GM21367 (cell line): ENCODE results near the gene CD96.
A peak's percentile ranks its signal among the peaks of the same experiment; 100 is the strongest.
"Not testable (repeated sequence)": the region's sequence is repeated elsewhere in the genome, so short reads cannot be mapped to it uniquely, and the experiment has no call there.

Experiments
- ATAC-seq: cut with Tn5 transposase; IDR thresholded peaks from one replicate; pipeline ENCODE4 v1.9.1; 2021; ENCODE audit not compliant: unreplicated experiment

CD96 gene, protein sequence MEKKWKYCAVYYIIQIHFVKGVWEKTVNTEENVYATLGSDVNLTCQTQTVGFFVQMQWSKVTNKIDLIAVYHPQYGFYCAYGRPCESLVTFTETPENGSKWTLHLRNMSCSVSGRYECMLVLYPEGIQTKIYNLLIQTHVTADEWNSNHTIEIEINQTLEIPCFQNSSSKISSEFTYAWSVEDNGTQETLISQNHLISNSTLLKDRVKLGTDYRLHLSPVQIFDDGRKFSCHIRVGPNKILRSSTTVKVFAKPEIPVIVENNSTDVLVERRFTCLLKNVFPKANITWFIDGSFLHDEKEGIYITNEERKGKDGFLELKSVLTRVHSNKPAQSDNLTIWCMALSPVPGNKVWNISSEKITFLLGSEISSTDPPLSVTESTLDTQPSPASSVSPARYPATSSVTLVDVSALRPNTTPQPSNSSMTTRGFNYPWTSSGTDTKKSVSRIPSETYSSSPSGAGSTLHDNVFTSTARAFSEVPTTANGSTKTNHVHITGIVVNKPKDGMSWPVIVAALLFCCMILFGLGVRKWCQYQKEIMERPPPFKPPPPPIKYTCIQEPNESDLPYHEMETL

DNA sequence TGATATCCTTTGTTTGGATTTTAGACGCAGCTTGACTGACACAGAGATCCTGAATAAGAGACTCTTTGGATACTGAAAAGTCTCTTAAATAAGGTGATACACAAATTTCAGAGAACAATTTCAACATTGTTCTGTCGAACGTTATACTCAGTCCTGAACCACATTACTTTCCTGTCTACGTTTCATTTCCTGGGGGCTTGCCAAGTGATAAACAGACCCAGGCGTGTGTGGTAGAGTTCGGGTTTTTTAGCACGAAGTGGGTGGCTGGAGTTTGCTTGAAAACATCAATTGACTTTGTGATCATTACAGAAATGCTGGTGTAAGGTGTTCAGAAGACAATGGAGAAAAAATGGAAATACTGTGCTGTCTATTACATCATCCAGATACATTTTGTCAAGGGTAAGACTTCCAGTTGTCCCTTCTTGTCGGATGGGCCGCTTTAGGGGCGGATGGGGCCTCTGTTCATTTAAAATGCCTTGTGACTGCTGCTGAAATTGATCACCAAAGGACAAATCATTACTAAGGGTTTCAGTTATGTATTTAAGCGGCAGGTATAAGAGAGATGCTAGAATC lies at the start of gene CD96:
CD96 (plus strand) TSS at position 287 of the 573 bp plus-strand sequence; CDS start at position 339, 52 bp downstream.
- peak; percentile 32 for ATAC-seq

DNA sequence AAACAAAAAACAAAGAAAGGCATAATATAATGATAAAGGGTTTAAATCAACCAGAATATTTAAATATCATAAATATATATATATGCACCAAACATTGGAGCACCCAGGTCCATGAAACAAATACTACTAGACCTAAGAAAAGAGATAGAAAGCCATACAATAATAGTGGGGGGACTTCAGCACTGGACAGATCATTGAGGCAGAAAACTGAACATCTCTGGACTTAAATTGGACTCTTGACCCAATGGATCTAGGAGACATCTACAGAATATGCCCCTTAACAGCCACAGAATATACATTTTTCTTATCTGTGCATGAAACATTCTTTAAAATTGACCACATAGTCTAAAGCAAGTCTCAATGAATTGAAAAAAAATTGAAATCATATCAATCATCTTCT lies 48.7 kb upstream of the CD96 start:
- no peak for ATAC-seq

DNA sequence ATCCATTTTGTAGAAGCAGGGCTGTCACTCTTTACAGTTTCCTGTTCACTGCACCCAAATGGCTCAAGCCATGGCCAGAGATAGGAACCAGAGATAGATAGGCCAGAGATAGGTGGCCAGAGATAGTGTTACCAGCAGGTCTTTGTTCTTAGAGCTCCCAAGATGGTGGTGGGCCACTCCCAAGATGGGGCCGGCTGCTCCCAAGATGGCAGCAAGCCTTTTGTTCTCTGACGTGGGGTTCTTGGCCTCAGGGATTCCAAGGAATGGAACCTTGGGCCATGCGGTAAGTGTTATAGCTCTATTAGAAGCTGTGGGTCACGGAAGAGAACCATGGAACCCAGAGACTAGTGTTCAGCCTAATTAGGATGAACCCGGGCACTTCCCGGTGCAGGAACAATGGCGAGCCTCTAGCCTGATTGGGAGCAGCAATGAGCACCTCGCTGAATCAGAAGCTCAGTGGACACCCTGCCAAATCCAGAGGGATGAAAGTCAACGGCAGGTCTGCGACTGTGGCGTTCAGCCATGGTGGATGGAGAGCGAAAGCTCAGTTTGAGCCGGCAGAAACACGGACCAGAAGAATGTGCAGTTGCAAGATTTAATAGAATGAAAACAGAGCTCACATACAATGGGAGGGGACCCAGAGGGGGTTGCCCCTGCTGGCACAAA lies 45.0 kb upstream of the CD96 start:
- ATAC-seq, result no peak

DNA sequence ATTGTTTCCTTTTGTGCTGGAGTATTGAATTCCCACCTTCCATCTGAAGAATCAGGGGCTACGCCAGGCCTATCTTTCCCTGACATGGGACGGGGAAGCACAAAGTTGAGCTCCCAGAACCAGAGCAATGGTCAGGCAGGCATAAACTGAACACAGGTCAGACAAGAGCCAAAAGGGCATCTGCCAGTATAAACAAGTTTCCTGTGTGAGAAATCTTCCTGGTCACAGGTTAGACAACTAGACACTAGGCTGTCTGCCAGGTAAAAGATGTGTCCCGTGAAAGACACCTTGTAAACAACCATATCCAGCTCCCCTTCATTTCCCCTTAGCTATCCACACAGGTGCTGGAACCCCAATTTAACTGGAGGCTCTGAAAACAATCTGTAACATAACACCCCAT lies 44.0 kb upstream of the CD96 start:
- no peak for ATAC-seq

DNA sequence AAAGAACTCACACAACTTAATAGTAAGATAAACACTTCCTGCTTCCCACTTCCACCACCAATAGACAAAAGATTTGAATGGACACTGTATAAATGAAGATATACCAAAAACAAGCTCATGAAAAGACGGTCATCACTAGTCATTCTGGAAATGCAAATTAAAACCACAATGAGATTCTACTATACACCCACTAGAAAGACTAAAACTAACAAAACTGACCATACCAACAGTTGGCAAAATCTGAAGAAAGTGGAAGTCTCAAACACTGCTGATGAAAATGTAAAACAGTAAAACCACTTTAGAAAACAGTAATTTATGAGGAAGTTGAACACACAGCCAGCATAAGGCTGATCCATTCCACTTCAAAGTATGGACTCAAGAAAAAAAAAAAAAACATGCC lies 35.6 kb upstream of the CD96 start:
- peak; percentile 82 for ATAC-seq

DNA sequence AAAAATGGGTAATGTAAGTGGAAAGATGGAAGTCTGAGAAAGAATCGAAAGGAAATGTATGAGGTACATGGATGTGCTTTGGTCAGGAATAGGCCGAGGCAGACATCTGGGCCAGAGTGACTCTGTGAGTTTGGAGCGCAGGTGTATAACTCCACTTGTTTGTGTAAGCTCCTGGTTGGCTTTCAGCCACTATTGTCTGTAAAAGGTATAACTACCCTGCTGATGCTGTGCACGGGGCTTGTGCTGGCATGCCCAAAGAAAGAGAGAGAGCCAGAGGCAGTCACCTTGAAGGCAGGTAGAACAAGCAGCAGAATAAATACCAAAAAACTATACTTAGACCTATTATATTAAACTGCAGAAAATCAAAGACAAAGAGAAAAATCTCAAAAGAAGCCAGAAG lies 32.7 kb upstream of the CD96 start:
- no peak for ATAC-seq

DNA sequence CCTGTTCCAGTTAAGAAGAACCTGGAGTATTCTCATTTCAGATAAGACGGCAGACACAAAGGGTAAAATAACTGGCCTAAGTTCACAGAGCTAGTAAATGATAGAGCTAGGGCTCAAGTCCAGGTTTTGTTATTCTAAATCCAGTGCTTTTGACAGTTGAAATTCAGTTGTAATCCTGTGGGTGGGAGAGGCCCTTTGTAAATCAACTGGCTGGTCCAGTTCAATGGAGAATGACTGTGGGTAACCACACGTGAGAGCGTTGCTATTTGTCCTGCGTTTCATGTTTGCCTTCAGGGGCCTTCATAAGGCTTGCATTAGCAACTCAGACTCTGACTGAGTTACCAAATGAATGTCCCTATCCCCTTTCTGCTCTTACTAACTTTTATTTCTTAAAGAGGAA lies 24.2 kb upstream of the CD96 start:
- ATAC-seq, result no peak

DNA sequence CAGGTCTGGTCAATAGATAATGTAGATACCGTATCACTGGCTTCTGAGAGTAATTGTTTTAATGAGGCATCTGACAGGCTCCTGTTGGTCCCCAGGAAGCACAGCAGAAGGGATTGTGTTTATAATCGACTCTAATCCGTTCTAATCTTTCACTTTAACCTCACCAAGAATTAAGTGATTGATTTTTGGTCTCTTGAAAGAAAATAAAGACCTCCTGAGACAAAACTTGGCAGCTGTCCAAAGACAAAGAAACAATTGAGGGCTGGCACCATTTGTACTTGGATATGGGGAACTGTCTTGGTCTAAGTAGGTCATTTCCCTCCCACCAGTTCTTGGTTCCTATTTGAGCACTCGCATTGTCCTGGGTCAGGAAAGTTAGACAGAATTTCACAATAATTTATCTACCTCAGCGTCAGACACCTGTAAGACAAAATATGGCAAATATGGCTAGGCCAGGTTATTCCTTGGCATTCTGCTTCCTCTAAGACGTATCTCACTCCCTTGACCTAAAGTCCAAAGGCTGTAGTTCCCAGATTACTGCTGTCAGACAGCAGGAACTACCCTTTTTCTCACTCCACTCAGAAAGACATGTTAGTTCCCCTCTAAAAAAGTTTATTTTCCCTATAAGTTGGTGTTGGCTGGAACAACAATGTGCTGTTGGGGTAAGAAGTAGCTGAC lies 22.7 kb upstream of the CD96 start:
- ATAC-seq, result no peak

DNA sequence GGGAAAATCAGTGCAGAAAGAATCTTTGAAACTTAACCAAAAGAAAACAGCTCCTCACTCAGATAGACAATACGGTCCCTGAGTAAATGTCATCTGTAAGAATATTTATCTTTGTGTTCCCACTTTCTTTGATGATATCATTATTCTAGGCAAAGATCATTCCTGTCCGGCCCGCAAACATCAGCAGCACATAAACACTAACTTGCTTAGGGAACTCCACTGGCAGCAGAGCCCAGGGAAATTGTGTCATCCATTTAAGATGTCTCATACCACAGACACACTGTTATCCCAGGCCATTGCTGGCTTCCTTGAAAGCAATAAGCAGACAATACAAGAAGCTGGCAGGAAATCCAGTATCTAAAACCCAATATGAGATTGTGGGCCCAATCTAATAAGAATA lies 20.1 kb upstream of the CD96 start:
- no peak for ATAC-seq

DNA sequence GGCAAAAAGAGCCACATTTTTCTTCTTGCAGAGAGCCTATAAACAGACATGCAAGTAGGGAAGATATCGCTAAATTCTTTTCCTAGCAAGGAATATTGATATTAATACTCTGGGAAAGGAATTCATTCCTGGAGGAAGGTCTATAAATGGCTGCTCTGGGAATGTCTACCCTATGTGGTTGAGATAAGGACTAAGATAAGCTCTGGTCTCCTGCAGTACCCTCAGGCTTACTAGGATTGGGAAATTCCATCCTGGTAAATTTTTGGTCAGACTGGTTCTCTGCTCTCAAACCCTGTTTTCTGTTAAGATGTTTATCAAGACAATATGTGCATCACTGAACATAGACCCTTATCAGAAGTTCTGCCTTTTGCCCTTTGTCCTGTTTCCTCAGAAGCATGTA lies 17.5 kb upstream of the CD96 start:
- not testable (repeated sequence) for ATAC-seq

DNA sequence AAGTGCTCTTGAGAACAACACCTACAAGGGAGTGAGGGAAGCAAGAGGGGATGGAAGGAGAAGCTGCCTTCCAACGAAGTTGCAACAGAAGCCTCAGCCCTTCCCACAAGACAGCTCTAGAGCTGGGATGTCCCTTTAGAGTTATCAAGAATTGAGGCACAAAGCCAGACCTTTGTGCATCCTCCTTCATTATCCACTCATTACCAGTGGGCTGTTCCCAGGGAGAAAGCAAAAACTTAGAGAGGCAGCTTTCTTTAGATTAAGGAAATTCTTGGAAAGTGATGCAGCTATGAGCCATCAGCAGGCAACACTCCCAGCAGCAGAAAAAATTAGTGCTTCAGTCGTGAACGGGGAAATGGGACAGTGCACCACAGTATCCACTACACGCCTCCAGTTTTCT lies 10.6 kb upstream of the CD96 start:
- ATAC-seq, result no peak

DNA sequence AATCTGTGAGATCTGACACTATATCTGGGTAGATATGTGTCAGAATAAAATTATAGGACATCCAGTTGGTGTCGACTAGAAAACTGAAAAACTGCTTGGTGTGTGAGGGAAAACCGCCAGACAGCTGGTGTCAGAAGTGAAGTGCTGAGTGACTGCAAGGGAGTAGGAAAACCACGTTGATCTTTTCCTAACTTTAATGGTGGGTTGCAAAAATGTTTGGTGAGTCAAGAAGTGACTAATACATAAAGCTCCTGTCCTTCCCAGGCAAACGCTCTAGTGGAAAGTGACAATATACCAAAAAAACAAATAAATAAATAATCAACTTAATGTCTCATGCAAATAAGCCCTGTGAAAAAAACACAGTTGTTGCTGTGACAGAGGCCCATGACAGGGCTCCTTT lies 7.3 kb upstream of the CD96 start:
- ATAC-seq, result no peak

DNA sequence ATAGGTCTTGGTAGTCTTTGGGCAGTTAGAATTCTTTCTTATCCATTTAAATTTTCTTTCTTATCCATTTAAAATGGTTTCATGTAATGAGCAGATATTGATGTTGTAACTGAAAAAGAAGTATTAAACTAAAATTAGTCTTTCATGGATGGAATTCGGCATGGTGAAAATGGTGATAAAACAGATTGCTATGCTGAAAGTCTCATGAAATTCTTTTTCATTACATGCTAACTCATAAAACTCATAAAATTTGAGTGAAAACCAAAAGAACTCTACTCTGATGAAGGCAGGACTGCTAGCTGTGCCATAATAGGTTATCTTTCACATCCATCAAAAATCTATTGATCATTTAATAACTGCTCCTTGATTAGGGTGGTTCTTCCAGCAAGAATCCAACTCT lies 3.9 kb upstream of the CD96 start:
- no peak for ATAC-seq

DNA sequence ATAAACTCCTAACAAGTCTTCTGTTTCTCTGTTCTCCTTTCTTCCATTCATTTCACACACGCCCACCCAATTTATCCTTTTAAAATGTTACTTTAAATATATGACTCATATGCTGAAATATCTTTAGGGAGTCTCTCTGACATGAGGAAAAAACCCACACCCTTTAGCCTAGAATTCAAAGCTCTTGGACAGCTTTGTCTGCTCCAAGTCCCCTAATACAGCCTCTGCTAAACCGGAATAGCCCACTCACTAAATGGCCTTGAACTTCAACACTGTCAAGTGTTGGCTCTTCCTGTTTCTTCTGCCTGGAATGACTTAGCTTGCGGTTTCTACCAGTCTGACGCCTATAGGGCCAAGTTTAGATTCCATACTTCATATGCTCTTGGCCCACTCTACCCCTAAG lies 3.3 kb upstream of the CD96 start:
- ATAC-seq, result peak; percentile 31

DNA sequence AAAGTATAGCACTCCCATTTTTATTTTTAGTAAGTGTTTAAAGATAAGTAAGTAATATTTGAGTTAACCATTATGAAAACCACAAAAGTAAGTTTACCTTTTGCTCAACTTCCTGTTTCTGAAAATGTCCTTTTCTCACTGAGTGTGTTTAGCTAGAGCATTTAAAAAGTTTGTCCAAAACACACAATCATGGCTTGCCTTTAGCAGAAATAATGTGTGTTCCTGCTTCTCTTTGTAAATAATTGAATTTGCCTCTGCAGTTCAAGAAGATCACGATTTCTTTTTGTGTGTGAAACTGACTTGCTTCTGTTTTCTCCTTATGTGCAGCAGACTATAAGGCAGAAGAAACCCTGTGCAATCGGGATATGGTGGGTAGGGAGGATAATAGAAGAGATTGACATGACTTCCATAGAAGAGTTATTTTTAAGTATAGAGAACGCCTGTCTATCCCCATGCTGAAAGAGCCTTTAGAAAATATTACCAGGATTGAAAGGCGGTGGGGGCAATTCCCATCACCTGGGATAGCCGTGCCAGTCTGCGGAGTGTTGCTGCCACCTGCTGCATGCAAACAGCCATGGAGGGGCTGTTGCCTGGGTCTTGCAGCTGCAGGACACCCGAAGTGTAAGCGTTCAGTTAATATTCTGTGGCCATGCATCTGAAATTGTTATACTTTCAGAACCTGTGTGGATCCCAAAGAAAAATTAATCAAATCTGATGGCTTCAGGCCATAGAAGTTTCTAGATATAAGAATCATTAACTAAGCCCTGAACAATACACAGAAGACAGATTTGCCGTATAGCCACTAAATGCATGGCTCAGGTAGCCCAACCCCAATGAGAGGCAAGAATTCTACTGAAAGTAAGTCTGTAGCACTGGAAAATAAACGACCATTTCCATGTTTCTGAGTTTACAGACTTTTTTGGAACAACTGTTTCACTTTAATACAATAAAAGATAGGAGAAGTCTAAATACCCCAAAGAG lies 2.4 kb upstream of the CD96 start:
- peak; percentile 70 for ATAC-seq

DNA sequence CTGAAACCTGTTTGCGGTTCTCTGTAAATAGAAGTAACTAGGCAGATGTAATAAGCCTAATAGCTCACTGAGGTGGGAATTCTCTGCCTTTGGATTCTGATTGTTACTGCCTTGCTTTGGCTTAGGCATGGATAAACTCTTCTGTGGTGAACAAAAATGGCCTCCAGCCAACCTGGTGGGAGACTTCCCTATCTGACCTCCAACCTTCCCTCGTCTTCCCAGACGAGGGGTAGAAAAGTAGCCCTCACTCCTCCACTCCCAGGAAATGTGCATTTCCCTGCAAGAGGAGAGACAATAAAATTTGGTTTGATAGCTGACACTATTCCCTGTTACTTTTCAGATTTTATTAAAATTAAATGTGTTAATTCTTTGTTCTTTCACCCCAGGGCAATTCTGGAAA lies 606 bp upstream of the CD96 start:
- no peak for ATAC-seq

DNA sequence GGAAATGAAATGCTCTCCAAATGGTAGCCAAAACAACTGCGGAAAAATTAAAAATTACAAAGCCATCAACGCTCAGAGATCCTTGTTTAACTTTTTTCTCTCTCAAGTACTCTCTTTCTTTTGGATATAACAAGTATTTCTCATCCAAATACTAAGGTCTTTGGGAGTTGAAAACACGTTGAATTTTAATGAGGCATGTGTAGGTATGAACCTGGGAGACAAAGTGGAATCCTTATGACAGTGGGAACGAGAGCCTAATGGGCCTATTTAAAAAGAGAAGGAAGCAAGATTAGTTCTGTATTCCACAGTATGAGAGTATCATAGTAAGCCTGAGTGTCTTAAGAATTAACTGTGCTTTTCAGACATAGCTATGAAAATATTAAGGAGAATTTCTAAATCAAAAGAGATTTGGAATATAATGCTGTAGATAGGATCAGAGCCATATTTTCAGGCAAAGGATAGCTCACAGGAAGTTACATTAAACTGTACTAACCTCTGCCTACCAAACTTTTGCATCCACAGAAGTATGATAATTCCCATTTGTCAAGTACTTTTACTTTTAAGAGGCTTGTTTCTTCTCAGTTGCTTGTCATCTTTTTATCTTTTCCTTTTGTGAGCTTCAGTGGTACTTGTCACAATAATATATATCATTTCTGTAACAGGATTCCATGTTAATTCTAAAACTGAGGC lies 759 bp downstream of the CD96 start:
- ATAC-seq, result no peak

DNA sequence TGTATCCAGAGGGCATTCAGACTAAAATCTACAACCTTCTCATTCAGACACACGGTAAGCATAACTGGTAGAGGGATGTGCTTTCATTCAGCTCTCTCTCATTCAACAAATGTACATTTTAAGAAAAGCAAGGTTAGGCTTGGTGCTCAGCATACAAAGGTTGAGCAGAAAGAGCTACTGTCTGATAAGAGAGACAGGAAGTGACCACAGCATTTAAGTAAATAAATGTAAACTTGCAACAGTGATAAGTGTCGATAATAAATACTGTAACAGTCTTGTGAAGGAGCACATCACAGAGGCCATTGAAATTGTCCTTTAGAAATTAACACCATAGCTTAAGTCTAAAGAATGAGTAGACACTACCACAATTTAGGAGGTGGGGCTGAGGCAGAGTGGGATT lies 3.4 kb downstream of the CD96 start:
- ATAC-seq, result no peak

DNA sequence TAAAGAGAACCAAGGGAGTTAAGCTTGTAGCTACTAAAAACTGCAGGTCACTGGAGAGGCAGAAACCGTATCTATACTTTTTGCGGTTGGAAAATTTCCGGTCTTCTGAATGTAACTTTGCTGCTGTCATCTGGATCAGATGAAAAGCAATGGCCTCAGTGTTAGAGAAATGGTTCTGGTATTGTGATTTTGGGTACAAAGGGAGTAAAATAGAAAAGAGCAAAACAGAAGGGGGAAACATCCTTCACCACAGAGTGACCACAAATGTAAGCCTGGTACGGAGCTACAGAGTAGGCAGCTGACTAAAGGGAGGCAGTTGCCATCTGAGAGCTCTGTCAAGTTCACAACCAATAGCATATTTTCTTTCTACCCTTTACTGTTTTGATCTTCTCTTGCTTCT lies 5.6 kb downstream of the CD96 start:
- peak; percentile 90 for ATAC-seq

DNA sequence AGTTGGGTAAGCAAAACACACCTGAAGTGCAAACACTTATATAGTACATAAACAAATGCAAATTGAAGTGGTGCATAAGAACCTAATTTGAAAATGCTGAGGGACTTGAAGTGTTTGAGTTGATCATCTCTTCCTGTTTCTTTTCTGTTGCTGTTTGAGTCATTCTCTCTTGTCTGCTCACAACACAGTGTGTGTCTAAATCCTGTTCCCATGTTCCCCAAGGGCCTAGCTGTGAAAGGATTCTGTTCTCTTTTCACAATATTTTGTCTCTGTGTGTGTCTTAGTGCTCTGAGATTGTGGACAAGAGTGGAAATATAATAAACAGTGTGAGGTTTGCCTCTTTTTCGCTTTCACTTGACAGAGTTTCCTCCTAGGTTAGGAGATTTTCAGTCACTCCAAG lies 6.1 kb downstream of the CD96 start:
- peak; percentile 51 for ATAC-seq
